Spleen (tissue), 11 donors: Measurements from ENCODE around the gene ENO2. TPM values are rescaled to one million over a fixed set of nuclear protein-coding genes. Genes with fewer than 3 reads are reported as not detected.

ENCODE experiments used
- DNase-seq: peaks from one replicate; pipeline ENCODE4 v3.0.0-alpha.2; 2020
- H3K27ac ChIP-seq, 8 donors: fragments of 200-600 bp; sonication (generic) in 7 of 8; 1 replicate in 4 of 8; 2 replicates in 4 of 8; pipeline versions ENCODE4 v1.5.0 to v1.8.0; 2016 to 2021; ENCODE audit warnings: inconsistent platforms in 4 of 8, mild to moderate bottlenecking in 4 of 8, moderate library complexity in 1 of 8
- H3K27me3 ChIP-seq, 7 donors: fragments of 200-600 bp; sonication (generic) in 6 of 7; replicated peaks in 1 of 7; 1 replicate in 4 of 7; 2 replicates in 3 of 7; pipeline versions ENCODE4 v1.5.0 to v1.8.0; 2016 to 2021; ENCODE audit warnings: inconsistent platforms in 3 of 7, mild to moderate bottlenecking in 1 of 7
- H3K36me3 ChIP-seq, 6 donors: fragments of 200-600 bp; sonication (generic) in 5 of 6; 1 replicate in 4 of 6; 2 replicates in 2 of 6; pipeline versions ENCODE4 v1.5.0 to v1.8.0; 2016 to 2021; ENCODE audit warnings: inconsistent platforms in 2 of 6
- H3K4me1 ChIP-seq, 6 donors: fragments of 200-600 bp; sonication (generic) in 5 of 6; 1 replicate in 3 of 6; 2 replicates in 3 of 6; pipeline versions ENCODE4 v1.5.0 to v1.8.0; 2016 to 2021; ENCODE audit warnings: inconsistent platforms in 3 of 6
- H3K4me3 ChIP-seq, 8 donors: fragments of 200-600 bp; sonication (generic) in 7 of 8; 1 replicate in 4 of 8; 2 replicates in 4 of 8; pipeline versions ENCODE4 v1.5.0 to v1.8.0; 2016 to 2021; ENCODE audit warnings: inconsistent platforms in 4 of 8, mild to moderate bottlenecking in 4 of 8, moderate library complexity in 2 of 8
- H3K9me3 ChIP-seq, 8 donors: fragments of 200-600 bp; sonication (generic) in 7 of 8; 1 replicate in 4 of 8; 2 replicates in 4 of 8; pipeline versions ENCODE4 v1.5.0 to v1.8.0; 2016 to 2021; ENCODE audit warnings: inconsistent platforms in 4 of 8
- POLR2A ChIP-seq, 3 donors: fragments of 450-650 bp; IDR thresholded peaks; one replicate each; pipeline ENCODE4 v1.5.1; 2017; ENCODE audit warnings: antibody characterized with exemption in 3 of 3, mild to moderate bottlenecking in 1 of 3
- POLR2AphosphoS5 ChIP-seq, 3 donors: sonication (generic); formaldehyde crosslinking; IDR thresholded peaks; one replicate each; pipeline ENCODE4 v1.5.1; 2017; ENCODE audit warnings: antibody characterized with exemption in 3 of 3
- WGBS, 5 donors: extraction: QIAGEN DNeasy Blood & Tissue Kit in 3 of 5; methylation state at CpG; one replicate each; pipeline versions ENCODE4 v1.1.5 to v1.1.7; 2013 to 2018; 5-methylcytosine and 5-hydroxymethylcytosine counted together
- intact Hi-C: fragments of 100-400 bp; cut with DNase I; formaldehyde crosslinking; loops from one replicate; pipeline ENCODE4 v1.15.0; 2023; ENCODE audit warnings: low total_unique reads
- polyA plus RNA-seq, 3 donors: library from polyadenylated mRNA; stranded (reverse); fragments of 200-250 nt; gene quantifications; one replicate each; pipeline ENCODE4 v1.2.1, GENCODE V29; 2013
- total RNA-seq, 7 donors: library from RNA; depleted of rRNA in 3 of 7; stranded (reverse); fragments of >200 nt in 3 of 7; fragmentation: NEBNext Ultra II Directional in 4 of 7; extraction: Animal tissue kit (Norgen Biotek cat#: 25700) in 4 of 7; gene quantifications; one replicate each; pipeline versions ENCODE4 v1.1.0 to v1.2.1, GENCODE V29; 2016 to 2021
- TF ChIP-seq, protein P1 (sequence below), 11 experiments: fragments of 200-600 bp in 7 of 11; fragments of 450-650 bp in 4 of 11; sonication (generic) in 4 of 11; IDR thresholded peaks in 8 of 11; conservative IDR thresholded peaks in 3 of 11; 1 replicate in 7 of 11; 2 replicates in 4 of 11; pipeline versions ENCODE4 v1.4.0 to v1.8.0; 2016 to 2021; ENCODE audit warnings: antibody characterized with exemption in 11 of 11, inconsistent platforms in 4 of 11, mild to moderate bottlenecking in 1 of 11
- donor health status: healthy with polysubstance abuse.
- donor health status: DM: no; HTN: no; CAD: no; lungs with moderate emphysema.
- donor health status: DM: no; HTN: no; CAD: no.
- donor health status: Bipolar disorder and iron deficiency.
- donor health status: healthy.
- donor health status: DM: no; HTN: no; CAD: no.
- donor health status: DM: yes; HTN: yes; CAD: no.

ENO2 gene
- total and polyA plus RNA-seq, 10 donors: 7.6 to 41.3 (median 26.5) TPM

DNA sequence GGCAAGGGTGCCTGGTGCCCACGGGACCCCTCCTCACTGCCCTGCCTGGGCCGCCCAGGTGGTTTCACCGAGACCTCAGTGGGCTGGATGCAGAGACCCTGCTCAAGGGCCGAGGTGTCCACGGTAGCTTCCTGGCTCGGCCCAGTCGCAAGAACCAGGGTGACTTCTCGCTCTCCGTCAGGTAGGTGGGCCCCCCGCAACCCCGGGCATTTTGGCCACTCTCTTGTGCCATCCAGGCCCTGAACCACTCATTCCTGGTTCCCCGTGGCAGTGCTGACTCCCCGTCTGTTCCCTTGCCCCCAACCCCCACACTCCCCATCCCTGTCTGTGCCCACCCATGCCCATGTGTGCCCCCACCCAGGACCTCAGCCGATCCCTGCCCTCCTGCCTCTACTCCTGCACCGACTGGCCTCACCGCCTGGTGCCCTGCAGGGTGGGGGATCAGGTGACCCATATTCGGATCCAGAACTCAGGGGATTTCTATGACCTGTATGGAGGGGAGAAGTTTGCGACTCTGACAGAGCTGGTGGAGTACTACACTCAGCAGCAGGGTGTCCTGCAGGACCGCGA is 37.3 kb downstream of the ENO2 start:
- H3K4me1 ChIP-seq: peaks cover 52 to 92% (median 84%) of the 10 kb centered on the region in 6 donors
- H3K27ac ChIP-seq: peak overlapping the region; percentile 87 to 99 (median 96)
- H3K27me3 ChIP-seq: no peaks in the 10 kb centered on the region
- no peaks in the 10 kb centered on the region for H3K9me3 ChIP-seq
- no peak for DNase-seq
- H3K36me3 ChIP-seq: peaks cover 0 to 49% (median 21%) of the 10 kb centered on the region in 6 donors
- H3K4me3 ChIP-seq: peak overlapping the region; percentile 64 to 98 (median 89)
- TF ChIP-seq POLR2A (IDR thresholded peaks at IDR 0.05): no peak
- TF ChIP-seq POLR2AphosphoS5 (IDR thresholded peaks at IDR 0.05): no peak
- TF ChIP-seq, protein P1, sequence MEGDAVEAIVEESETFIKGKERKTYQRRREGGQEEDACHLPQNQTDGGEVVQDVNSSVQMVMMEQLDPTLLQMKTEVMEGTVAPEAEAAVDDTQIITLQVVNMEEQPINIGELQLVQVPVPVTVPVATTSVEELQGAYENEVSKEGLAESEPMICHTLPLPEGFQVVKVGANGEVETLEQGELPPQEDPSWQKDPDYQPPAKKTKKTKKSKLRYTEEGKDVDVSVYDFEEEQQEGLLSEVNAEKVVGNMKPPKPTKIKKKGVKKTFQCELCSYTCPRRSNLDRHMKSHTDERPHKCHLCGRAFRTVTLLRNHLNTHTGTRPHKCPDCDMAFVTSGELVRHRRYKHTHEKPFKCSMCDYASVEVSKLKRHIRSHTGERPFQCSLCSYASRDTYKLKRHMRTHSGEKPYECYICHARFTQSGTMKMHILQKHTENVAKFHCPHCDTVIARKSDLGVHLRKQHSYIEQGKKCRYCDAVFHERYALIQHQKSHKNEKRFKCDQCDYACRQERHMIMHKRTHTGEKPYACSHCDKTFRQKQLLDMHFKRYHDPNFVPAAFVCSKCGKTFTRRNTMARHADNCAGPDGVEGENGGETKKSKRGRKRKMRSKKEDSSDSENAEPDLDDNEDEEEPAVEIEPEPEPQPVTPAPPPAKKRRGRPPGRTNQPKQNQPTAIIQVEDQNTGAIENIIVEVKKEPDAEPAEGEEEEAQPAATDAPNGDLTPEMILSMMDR (IDR thresholded peaks at IDR 0.05 in 8 of 11, conservative IDR thresholded peaks at IDR 0.05 in 3 of 11): no peak
- intact Hi-C loops: no loop called here
- 17 to 52% (median 26%) methylated on average over 17 to 20 of the region's 20 CpGs for WGBS, 5 donors

DNA sequence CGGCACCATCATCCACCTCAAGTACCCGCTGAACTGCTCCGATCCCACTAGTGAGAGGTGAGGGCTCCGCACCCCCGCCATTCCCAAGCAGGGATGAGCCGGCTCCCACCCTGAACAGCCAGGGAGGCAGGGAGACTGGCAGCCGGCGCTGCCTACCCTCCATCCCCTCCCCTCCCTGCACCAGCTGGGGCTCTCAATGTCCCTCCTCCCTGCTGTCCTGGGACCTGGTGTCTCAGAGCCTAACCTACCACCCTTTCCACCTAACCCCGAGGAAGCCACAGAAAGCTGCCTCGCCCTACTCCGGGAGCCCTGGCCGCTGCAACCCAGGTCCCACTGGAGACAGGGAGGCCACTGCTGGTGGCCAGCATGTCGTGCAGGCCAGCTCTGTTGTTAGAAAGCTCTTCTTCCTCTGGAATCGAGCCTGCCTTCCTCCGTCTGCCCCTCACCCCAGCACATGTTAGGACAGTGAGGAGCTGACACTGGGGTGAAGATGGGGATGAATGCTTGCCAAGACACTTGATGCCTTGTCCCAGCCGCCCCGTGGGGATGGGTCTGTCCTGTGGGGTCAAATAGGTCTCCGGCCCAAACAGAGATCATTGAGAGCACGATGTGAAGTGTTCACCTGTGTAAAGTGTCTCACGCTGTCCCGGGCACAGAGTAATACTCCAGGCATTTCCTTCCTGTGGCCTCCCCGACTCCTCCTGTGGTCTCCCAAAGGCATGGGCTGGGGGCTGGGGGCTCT is 37.9 kb downstream of the ENO2 start:
- peak overlapping the region; percentile 64 to 98 (median 89) for H3K4me3 ChIP-seq
- peak overlapping the region; percentile 87 to 99 (median 96) for H3K27ac ChIP-seq
- peaks cover 0 to 55% (median 28%) of the 10 kb centered on the region in 6 donors for H3K36me3 ChIP-seq
- H3K4me1 ChIP-seq: peaks cover 52 to 92% (median 84%) of the 10 kb centered on the region in 6 donors
- TF ChIP-seq POLR2A (IDR thresholded peaks at IDR 0.05) (no peak), POLR2AphosphoS5 (IDR thresholded peaks at IDR 0.05) (peak in 2 of 3 donors; percentile 19 to 62)
- TF ChIP-seq, protein P1 (IDR thresholded peaks at IDR 0.05 in 8 of 11, conservative IDR thresholded peaks at IDR 0.05 in 3 of 11): no peak
- 13 to 41% (median 21%) methylated on average over 13 to 22 of the region's 22 CpGs for WGBS, 5 donors
- peak; percentile 84 for DNase-seq
- no peaks in the 10 kb centered on the region for H3K9me3 ChIP-seq
- intact Hi-C loops: no loop called here
- H3K27me3 ChIP-seq: no peaks in the 10 kb centered on the region

DNA sequence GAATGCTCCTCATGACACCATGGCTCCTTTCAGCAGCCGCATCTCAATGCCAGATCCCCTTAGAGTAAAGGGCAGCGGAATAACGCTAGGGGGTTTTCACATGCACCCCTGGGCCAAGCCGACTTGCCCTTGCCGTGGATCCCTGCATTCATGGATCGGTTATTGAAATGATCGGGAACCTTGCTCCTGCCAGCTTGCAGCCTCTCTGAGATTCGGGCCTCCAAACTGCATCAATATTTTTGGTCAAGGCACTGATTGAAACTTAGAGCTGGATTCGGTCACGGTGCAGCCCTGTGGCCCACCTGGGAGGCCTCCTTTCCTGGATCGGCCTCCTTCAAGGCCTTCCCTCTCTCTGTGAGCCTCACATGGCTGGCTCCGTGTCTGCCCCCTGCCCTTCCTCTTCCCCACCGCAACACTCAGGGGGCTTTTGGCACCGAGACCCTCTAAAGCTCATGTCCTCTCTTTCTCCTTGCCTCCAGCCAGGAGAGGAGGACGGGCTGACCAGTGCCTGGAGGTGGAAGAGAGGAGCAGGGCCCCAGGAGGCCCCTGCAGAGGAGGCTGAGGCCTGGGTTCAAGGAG is 38.6 kb downstream of the ENO2 start:
- no peak for TF ChIP-seq POLR2AphosphoS5 (IDR thresholded peaks at IDR 0.05)
- TF ChIP-seq, protein P1 (IDR thresholded peaks at IDR 0.05 in 8 of 11, conservative IDR thresholded peaks at IDR 0.05 in 3 of 11): no peak
- TF ChIP-seq POLR2A (IDR thresholded peaks at IDR 0.05): no peak

More for the DNA sequence above, 38.6 kb downstream of the ENO2 start:
- intact Hi-C loops: no loop called here
- no peaks in the 10 kb centered on the region for H3K27me3 ChIP-seq
- 13 to 45% (median 35%) methylated on average over 11 to 15 of the region's 15 CpGs for WGBS, 5 donors
- H3K36me3 ChIP-seq: peaks cover 0 to 62% (median 34%) of the 10 kb centered on the region in 6 donors
- H3K4me3 ChIP-seq: peak overlapping the region; percentile 64 to 98 (median 89)
- peaks cover 54 to 92% (median 84%) of the 10 kb centered on the region in 6 donors for H3K4me1 ChIP-seq
- H3K9me3 ChIP-seq: no peaks in the 10 kb centered on the region
- DNase-seq: peak; percentile 83
- peak overlapping the region; percentile 87 to 99 (median 96) for H3K27ac ChIP-seq
